HEK293 (cell line): ENCODE results near the gene MOV10L1.

ENCODE experiments used
- CTCF ChIA-PET: fragments of 350-600 bp; formaldehyde crosslinking; extraction: SDS; loops from one replicate; lab custom pipeline; 2021; ENCODE audit warnings: antibody characterized with exemption; lab: Yijun Ruan, JAX
- POLR2A ChIA-PET: fragments of 300-600 bp; formaldehyde crosslinking; extraction: SDS; loops from one replicate; lab custom pipeline; 2020; ENCODE audit warnings: antibody characterized with exemption, inconsistent platforms; lab: Yijun Ruan, JAX
- H3K27ac ChIP-seq: fragments of 200-500 bp; sonication (Bioruptor generic); 2 replicates; pipeline ENCODE4 v1.5.1; 2014; ENCODE audit warnings: low read depth, low read length, control low read depth, inconsistent platforms; ENCODE audit errors: extremely low read depth
- H3K36me3 ChIP-seq, 2 experiments: fragments of 200-500 bp in 1 of 2; sonication (Bioruptor generic) in 1 of 2; 1 replicate in 1 of 2; 2 replicates in 1 of 2; pipeline ENCODE4 v1.5.1; 2014 to 2017; ENCODE audit warnings: inconsistent platforms in 2 of 2, low read length in 2 of 2; ENCODE audit not compliant: control insufficient read depth in 2 of 2, insufficient read depth in 1 of 2
- H3K4me1 ChIP-seq: fragments of 200-500 bp; sonication (Bioruptor generic); 2 replicates; pipeline ENCODE4 v1.5.1; 2014; ENCODE audit warnings: mild to moderate bottlenecking, low read length, inconsistent platforms; ENCODE audit not compliant: control insufficient read depth, insufficient read depth
- H3K4me3 ChIP-seq: 2 replicates; pipeline ENCODE4 v1.5.1; 2011; ENCODE audit warnings: low read depth, mild to moderate bottlenecking, control low read depth, low read length, moderate library complexity
- H3K9me3 ChIP-seq: fragments of 200-500 bp; sonication (Bioruptor generic); 2 replicates; pipeline ENCODE4 v1.5.1; 2014; ENCODE audit warnings: low read depth, low read length, inconsistent platforms; ENCODE audit not compliant: control insufficient read depth, insufficient read depth
- BCL11B ChIP-seq: fragments of 450-650 bp; formaldehyde crosslinking; IDR thresholded peaks from 2 replicates; pipeline ENCODE4 v1.5.1; 2016; ENCODE audit warnings: low read depth, missing biosample characterization, missing genetic modification characterization
- HOXA7 ChIP-seq: sonication (generic); formaldehyde crosslinking; IDR thresholded peaks from 2 replicates; pipeline ENCODE4 v1.8.1; 2022; ENCODE audit warnings: missing genetic modification reagents, borderline replicate concordance
- ZNF223 ChIP-seq: fragments of 450-650 bp; formaldehyde crosslinking; IDR thresholded peaks from 2 replicates; pipeline ENCODE4 v1.5.1; 2016; ENCODE audit warnings: missing biosample characterization, missing genetic modification characterization
- ZNF292 ChIP-seq: fragments of 450-650 bp; formaldehyde crosslinking; IDR thresholded peaks from 2 replicates; pipeline ENCODE4 v1.5.1; 2016; ENCODE audit warnings: low read depth, missing biosample characterization, missing genetic modification characterization, borderline replicate concordance
- ZNF510 ChIP-seq: fragments of 450-650 bp; formaldehyde crosslinking; IDR thresholded peaks from 2 replicates; pipeline ENCODE4 v1.5.1; 2018; ENCODE audit warnings: mild to moderate bottlenecking, missing genetic modification characterization, missing biosample characterization; ENCODE audit not compliant: insufficient replicate concordance
- ZNF558 ChIP-seq: fragments of 450-650 bp; formaldehyde crosslinking; IDR thresholded peaks from 2 replicates; pipeline ENCODE4 v1.5.1; 2016; ENCODE audit warnings: missing biosample characterization, missing genetic modification characterization
- ZNF660 ChIP-seq: fragments of 450-650 bp; IDR thresholded peaks from 2 replicates; pipeline ENCODE4 v1.5.1; 2018; ENCODE audit warnings: missing biosample characterization, mild to moderate bottlenecking, missing genetic modification characterization
- TF ChIP-seq, protein P1 (sequence below): fragments of 450-650 bp; formaldehyde crosslinking; IDR thresholded peaks from 2 replicates; pipeline ENCODE4 v1.5.1; 2017; ENCODE audit warnings: missing biosample characterization, mild to moderate bottlenecking, missing genetic modification characterization, moderate library complexity
- TF ChIP-seq, protein P2 (sequence below): fragments of 450-650 bp; formaldehyde crosslinking; IDR thresholded peaks from 2 replicates; pipeline ENCODE4 v1.5.1; 2016; ENCODE audit warnings: missing biosample characterization, missing genetic modification characterization, borderline replicate concordance
- TF ChIP-seq, protein P3 (sequence below): fragments of 450-650 bp; formaldehyde crosslinking; IDR thresholded peaks from 2 replicates; pipeline ENCODE4 v1.5.1; 2016; ENCODE audit warnings: missing biosample characterization, missing genetic modification characterization
- TF ChIP-seq, protein P4 (sequence below): fragments of 450-650 bp; formaldehyde crosslinking; IDR thresholded peaks from 2 replicates; pipeline ENCODE4 v1.5.1; 2016; ENCODE audit warnings: missing biosample characterization, missing genetic modification characterization, borderline replicate concordance

Gene MOV10L1

DNA sequence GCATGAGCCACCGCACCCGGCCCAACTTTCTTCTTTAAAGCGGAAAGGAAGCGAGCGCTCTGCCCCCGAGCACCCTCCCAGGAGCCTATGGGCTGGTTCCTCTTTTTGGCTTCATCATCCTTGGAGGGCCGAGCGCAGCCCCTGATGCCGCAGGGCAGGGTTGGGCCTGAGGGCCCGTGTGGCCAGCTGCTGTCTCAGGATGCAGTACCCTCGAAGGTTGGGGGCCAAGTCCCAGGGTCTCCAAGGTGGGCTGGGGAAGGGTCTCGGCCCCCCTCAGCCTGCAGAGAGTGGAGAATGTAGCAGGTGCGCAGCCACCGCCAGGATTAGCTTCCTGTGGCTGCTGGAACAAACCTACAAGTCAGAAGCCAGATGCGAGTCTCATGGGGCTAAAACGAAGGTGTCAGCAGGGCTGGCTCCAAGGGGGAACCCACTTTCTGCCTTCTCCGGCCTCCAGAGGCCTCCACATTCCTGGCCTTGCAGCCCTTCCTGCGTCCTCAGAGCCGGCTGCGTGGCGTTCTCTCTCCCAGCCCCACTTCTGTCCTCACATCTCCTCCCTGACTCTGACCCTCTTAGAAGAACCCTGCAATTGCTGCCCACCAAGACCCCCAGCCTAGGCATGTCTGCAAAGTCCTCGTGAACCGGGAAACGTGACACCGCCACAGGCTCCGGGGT is 83.6 kb downstream of the MOV10L1 start:
- no peaks in the 10 kb centered on the region for H3K4me1 ChIP-seq
- ChIA-PET POLR2A (no interaction called here), CTCF (no interaction called here)
- no peak overlapping the region for H3K4me3 ChIP-seq
- no peaks in the 10 kb centered on the region for H3K9me3 ChIP-seq
- TF ChIP-seq, protein P1, sequence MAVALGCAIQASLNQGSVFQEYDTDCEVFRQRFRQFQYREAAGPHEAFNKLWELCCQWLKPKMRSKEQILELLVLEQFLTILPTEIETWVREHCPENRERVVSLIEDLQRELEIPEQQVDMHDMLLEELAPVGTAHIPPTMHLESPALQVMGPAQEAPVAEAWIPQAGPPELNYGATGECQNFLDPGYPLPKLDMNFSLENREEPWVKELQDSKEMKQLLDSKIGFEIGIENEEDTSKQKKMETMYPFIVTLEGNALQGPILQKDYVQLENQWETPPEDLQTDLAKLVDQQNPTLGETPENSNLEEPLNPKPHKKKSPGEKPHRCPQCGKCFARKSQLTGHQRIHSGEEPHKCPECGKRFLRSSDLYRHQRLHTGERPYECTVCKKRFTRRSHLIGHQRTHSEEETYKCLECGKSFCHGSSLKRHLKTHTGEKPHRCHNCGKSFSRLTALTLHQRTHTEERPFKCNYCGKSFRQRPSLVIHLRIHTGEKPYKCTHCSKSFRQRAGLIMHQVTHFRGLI (tag by site-specific recombination) = no peak
- TF ChIP-seq, protein P2, sequence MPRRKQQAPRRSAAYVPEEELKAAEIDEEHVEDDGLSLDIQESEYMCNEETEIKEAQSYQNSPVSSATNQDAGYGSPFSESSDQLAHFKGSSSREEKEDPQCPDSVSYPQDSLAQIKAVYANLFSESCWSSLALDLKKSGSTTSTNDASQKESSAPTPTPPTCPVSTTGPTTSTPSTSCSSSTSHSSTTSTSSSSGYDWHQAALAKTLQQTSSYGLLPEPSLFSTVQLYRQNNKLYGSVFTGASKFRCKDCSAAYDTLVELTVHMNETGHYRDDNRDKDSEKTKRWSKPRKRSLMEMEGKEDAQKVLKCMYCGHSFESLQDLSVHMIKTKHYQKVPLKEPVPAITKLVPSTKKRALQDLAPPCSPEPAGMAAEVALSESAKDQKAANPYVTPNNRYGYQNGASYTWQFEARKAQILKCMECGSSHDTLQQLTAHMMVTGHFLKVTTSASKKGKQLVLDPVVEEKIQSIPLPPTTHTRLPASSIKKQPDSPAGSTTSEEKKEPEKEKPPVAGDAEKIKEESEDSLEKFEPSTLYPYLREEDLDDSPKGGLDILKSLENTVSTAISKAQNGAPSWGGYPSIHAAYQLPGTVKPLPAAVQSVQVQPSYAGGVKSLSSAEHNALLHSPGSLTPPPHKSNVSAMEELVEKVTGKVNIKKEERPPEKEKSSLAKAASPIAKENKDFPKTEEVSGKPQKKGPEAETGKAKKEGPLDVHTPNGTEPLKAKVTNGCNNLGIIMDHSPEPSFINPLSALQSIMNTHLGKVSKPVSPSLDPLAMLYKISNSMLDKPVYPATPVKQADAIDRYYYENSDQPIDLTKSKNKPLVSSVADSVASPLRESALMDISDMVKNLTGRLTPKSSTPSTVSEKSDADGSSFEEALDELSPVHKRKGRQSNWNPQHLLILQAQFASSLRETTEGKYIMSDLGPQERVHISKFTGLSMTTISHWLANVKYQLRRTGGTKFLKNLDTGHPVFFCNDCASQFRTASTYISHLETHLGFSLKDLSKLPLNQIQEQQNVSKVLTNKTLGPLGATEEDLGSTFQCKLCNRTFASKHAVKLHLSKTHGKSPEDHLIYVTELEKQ (tag by site-specific recombination) = no peak
- TF ChIP-seq ZNF510 (tag by site-specific recombination) (no peak), ZNF223 (tag by site-specific recombination) (no peak), ZNF660 (tag by site-specific recombination) (no peak), BCL11B (tag by site-specific recombination) (no peak), ZNF292 (no peak), HOXA7 (CRISPR knock-in tag) (no peak), ZNF558 (tag by site-specific recombination) (no peak)
- TF ChIP-seq, protein P3, sequence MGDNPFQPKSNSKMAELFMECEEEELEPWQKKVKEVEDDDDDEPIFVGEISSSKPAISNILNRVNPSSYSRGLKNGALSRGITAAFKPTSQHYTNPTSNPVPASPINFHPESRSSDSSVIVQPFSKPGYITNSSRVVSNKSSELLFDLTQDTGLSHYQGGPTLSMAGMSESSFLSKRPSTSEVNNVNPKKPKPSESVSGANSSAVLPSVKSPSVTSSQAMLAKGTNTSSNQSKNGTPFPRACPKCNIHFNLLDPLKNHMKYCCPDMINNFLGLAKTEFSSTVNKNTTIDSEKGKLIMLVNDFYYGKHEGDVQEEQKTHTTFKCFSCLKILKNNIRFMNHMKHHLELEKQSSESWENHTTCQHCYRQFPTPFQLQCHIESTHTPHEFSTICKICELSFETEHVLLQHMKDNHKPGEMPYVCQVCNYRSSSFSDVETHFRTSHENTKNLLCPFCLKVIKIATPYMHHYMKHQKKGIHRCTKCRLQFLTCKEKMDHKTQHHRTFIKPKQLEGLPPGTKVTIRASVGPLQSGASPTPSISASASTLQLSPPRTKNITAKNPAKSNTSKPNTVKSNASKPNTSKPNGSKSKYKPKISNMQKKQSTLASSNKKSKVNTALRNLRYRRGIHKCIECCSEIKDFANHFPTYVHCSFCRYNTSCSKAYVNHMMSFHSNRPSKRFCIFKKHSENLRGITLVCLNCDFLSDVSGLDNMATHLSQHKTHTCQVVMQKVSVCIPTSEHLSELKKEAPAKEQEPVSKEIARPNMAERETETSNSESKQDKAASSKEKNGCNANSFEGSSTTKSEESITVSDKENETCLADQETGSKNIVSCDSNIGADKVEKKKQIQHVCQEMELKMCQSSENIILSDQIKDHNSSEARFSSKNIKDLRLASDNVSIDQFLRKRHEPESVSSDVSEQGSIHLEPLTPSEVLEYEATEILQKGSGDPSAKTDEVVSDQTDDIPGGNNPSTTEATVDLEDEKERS (tag by site-specific recombination) = no peak
- TF ChIP-seq, protein P4, sequence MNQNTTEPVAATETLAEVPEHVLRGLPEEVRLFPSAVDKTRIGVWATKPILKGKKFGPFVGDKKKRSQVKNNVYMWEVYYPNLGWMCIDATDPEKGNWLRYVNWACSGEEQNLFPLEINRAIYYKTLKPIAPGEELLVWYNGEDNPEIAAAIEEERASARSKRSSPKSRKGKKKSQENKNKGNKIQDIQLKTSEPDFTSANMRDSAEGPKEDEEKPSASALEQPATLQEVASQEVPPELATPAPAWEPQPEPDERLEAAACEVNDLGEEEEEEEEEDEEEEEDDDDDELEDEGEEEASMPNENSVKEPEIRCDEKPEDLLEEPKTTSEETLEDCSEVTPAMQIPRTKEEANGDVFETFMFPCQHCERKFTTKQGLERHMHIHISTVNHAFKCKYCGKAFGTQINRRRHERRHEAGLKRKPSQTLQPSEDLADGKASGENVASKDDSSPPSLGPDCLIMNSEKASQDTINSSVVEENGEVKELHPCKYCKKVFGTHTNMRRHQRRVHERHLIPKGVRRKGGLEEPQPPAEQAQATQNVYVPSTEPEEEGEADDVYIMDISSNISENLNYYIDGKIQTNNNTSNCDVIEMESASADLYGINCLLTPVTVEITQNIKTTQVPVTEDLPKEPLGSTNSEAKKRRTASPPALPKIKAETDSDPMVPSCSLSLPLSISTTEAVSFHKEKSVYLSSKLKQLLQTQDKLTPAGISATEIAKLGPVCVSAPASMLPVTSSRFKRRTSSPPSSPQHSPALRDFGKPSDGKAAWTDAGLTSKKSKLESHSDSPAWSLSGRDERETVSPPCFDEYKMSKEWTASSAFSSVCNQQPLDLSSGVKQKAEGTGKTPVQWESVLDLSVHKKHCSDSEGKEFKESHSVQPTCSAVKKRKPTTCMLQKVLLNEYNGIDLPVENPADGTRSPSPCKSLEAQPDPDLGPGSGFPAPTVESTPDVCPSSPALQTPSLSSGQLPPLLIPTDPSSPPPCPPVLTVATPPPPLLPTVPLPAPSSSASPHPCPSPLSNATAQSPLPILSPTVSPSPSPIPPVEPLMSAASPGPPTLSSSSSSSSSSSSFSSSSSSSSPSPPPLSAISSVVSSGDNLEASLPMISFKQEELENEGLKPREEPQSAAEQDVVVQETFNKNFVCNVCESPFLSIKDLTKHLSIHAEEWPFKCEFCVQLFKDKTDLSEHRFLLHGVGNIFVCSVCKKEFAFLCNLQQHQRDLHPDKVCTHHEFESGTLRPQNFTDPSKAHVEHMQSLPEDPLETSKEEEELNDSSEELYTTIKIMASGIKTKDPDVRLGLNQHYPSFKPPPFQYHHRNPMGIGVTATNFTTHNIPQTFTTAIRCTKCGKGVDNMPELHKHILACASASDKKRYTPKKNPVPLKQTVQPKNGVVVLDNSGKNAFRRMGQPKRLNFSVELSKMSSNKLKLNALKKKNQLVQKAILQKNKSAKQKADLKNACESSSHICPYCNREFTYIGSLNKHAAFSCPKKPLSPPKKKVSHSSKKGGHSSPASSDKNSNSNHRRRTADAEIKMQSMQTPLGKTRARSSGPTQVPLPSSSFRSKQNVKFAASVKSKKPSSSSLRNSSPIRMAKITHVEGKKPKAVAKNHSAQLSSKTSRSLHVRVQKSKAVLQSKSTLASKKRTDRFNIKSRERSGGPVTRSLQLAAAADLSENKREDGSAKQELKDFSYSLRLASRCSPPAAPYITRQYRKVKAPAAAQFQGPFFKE (tag by site-specific recombination) = no peak
- no peak overlapping the region for H3K27ac ChIP-seq
- peaks cover 0 to 12% of the 10 kb centered on the region in 2 experiments; a peak in 1 of 3 replicates for H3K36me3 ChIP-seq
